Neural progenitor cell (in vitro differentiated cells): ENCODE measurements around the gene SEPSECS. TPM values are rescaled to one million over a fixed set of nuclear protein-coding genes. Genes with fewer than 3 reads are reported as not detected.

ENCODE experiments used
- DNase-seq: peaks from one replicate; pipeline ENCODE4 v3.0.0-alpha.2; 2016; ENCODE audit warnings: low spot score
- H2AFZ ChIP-seq: fragments of 200-600 bp; sonication (generic); replicated peaks from 2 replicates; pipeline ENCODE4 v1.6.1; 2016; ENCODE audit warnings: antibody characterized with exemption
- H3F3A ChIP-seq: fragments of 200-600 bp; sonication (generic); 2 replicates; pipeline ENCODE4 v1.6.1; 2016; ENCODE audit warnings: antibody characterized with exemption, low read depth
- H3K27ac ChIP-seq: fragments of 200-600 bp; sonication (generic); 2 replicates; pipeline ENCODE4 v1.5.1; 2016; ENCODE audit warnings: mild to moderate bottlenecking
- H3K27me3 ChIP-seq: fragments of 200-600 bp; sonication (generic); 2 replicates; pipeline ENCODE4 v1.6.1; 2016; ENCODE audit warnings: mild to moderate bottlenecking, moderate library complexity
- H3K36me3 ChIP-seq: fragments of 200-600 bp; sonication (generic); 2 replicates; pipeline ENCODE4 v1.5.1; 2016
- H3K4me1 ChIP-seq: fragments of 200-600 bp; sonication (generic); 2 replicates; pipeline ENCODE4 v1.6.1; 2016; ENCODE audit warnings: mixed run types
- H3K4me2 ChIP-seq: fragments of 200-600 bp; sonication (generic); 2 replicates; pipeline ENCODE4 v1.6.1; 2016
- H3K4me3 ChIP-seq: fragments of 200-600 bp; sonication (generic); 2 replicates; pipeline ENCODE4 v1.5.1; 2016
- H3K79me2 ChIP-seq: fragments of 200-600 bp; sonication (generic); 2 replicates; pipeline ENCODE4 v1.6.1; 2016; ENCODE audit warnings: low read depth
- H3K9ac ChIP-seq: fragments of 200-600 bp; sonication (generic); 2 replicates; pipeline ENCODE4 v1.6.1; 2016
- H3K9me3 ChIP-seq: fragments of 200-600 bp; sonication (generic); 2 replicates; pipeline ENCODE4 v1.5.1; 2016; ENCODE audit warnings: low read depth
- H4K20me1 ChIP-seq: fragments of 200-600 bp; sonication (generic); 2 replicates; pipeline ENCODE4 v1.6.1; 2016; ENCODE audit warnings: low read depth
- H3K27ac Mint-ChIP-seq: 3 replicates; pipeline ENCODE4 v1.8.0; 2021; ENCODE audit warnings: mixed read lengths
- H3K27me3 Mint-ChIP-seq: 2 replicates; pipeline ENCODE4 v1.8.0; 2022; ENCODE audit warnings: low read depth, mild to moderate bottlenecking, inconsistent platforms, moderate library complexity, mixed read lengths; ENCODE audit not compliant: insufficient read depth
- H3K36me3 Mint-ChIP-seq: 3 replicates; pipeline ENCODE4 v1.8.0; 2021; ENCODE audit warnings: mixed read lengths
- H3K4me1 Mint-ChIP-seq: 3 replicates; pipeline ENCODE4 v1.8.0; 2021; ENCODE audit warnings: mixed read lengths
- H3K4me3 Mint-ChIP-seq: 3 replicates; pipeline ENCODE4 v1.8.0; 2021; ENCODE audit warnings: mild to moderate bottlenecking, moderate library complexity, mixed read lengths
- H3K9me3 Mint-ChIP-seq: 3 replicates; pipeline ENCODE4 v1.8.0; 2020; ENCODE audit warnings: mixed read lengths
- EZH2 ChIP-seq: fragments of 200-600 bp; sonication (generic); IDR thresholded peaks from 2 replicates; pipeline ENCODE4 v1.6.1; 2017; ENCODE audit warnings: antibody characterized with exemption, mild to moderate bottlenecking, moderate library complexity
- EZH2phosphoT487 ChIP-seq: fragments of 200-600 bp; sonication (generic); IDR thresholded peaks from 2 replicates; pipeline ENCODE4 v1.6.1; 2017; ENCODE audit warnings: antibody characterized with exemption
- total RNA-seq: library from RNA; depleted of rRNA; stranded (reverse); fragments of >200 nt; gene quantifications from 2 replicates; pipeline ENCODE4 v1.2.3, GENCODE V29; 2015; ENCODE audit warnings: low replicate concordance
- TF ChIP-seq, protein P1 (sequence below): fragments of 200-600 bp; sonication (generic); IDR thresholded peaks from 2 replicates; pipeline ENCODE4 v1.5.1; 2017; ENCODE audit warnings: antibody characterized with exemption, mild to moderate bottlenecking

Gene SEPSECS
- total RNA-seq, 1 donor from 2014 or later: 24.5 TPM

DNA sequence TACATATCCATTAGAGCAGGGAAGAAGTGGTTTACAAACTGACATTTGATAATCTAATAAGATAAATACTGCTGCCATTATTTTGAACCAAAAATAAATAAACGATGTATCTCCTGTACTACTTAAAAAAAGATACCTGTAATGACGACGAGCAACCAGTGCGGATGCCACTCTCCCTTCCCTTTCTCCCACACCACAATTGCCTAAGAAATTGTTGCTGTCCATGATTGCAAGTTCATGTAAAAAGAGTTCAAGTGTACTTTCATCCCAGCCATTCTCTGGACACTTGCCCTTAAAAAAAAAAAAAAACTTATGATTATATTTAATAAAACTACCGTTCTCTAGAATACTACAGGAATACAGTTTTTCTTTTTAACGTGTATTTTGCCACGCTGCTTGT lies 1.4 kb downstream of the SEPSECS start:
- Histone ChIP-seq H3F3A (peaks cover 23% of the 10 kb centered on the region), H2AFZ (no peak overlapping the region), H4K20me1 (no peaks in the 10 kb centered on the region), H3K9me3 (no peaks in the 10 kb centered on the region), H3K27ac (no peak overlapping the region), H3K79me2 (peaks cover 13% of the 10 kb centered on the region), H3K9ac (no peak overlapping the region), H3K4me1 (peaks cover 19% of the 10 kb centered on the region), H3K4me2 (peak overlapping the region; percentile 84), H3K36me3 (peaks cover 4% of the 10 kb centered on the region), H3K27me3 (no peaks in the 10 kb centered on the region), H3K4me3 (peak overlapping the region; percentile 67)
- Mint-ChIP-seq H3K27ac (no peak overlapping the region), H3K4me1 (peaks cover 14% of the 10 kb centered on the region), H3K9me3 (no peaks in the 10 kb centered on the region), H3K36me3 (peaks cover 5% of the 10 kb centered on the region), H3K4me3 (peak overlapping the region; percentile 89), H3K27me3 (peaks cover 9% of the 10 kb centered on the region)
- no peak for TF ChIP-seq EZH2
- TF ChIP-seq, protein P1, sequence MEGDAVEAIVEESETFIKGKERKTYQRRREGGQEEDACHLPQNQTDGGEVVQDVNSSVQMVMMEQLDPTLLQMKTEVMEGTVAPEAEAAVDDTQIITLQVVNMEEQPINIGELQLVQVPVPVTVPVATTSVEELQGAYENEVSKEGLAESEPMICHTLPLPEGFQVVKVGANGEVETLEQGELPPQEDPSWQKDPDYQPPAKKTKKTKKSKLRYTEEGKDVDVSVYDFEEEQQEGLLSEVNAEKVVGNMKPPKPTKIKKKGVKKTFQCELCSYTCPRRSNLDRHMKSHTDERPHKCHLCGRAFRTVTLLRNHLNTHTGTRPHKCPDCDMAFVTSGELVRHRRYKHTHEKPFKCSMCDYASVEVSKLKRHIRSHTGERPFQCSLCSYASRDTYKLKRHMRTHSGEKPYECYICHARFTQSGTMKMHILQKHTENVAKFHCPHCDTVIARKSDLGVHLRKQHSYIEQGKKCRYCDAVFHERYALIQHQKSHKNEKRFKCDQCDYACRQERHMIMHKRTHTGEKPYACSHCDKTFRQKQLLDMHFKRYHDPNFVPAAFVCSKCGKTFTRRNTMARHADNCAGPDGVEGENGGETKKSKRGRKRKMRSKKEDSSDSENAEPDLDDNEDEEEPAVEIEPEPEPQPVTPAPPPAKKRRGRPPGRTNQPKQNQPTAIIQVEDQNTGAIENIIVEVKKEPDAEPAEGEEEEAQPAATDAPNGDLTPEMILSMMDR: no peak
- no peak for TF ChIP-seq EZH2phosphoT487
- DNase-seq: no peak

DNA sequence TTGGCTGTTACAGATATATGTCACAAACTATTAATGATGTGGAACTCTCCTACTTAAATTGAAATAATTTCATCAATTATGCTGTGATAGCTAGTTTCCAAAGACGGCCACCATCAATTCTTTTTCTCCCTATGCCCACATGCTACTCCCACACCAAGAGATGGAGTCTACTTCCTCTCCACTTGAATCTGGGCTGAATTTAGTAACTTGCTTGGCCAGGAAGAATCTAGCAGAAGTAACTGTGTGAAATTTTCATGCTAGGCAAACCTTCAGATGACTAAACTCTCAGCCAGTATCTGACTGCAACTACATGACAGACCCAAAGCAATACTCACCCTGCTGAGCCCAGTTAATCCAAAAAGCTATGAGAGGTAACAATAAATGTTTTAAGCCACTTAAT lies 3.2 kb downstream of the SEPSECS start:
- Histone ChIP-seq H3K9me3 (no peaks in the 10 kb centered on the region), H3K9ac (no peak overlapping the region), H2AFZ (no peak overlapping the region), H3K79me2 (peaks cover 13% of the 10 kb centered on the region), H3K36me3 (peaks cover 14% of the 10 kb centered on the region), H3K4me3 (no peak overlapping the region), H3K4me1 (peaks cover 19% of the 10 kb centered on the region), H3K27me3 (no peaks in the 10 kb centered on the region), H3K4me2 (no peak overlapping the region), H3F3A (peaks cover 23% of the 10 kb centered on the region), H3K27ac (no peak overlapping the region), H4K20me1 (no peaks in the 10 kb centered on the region)
- DNase-seq: no peak
- Mint-ChIP-seq H3K27ac (no peak overlapping the region), H3K36me3 (peaks cover 5% of the 10 kb centered on the region), H3K4me1 (peaks cover 13% of the 10 kb centered on the region), H3K27me3 (peaks cover 7% of the 10 kb centered on the region), H3K9me3 (no peaks in the 10 kb centered on the region), H3K4me3 (no peak overlapping the region)
- TF ChIP-seq EZH2phosphoT487: no peak
- no peak for TF ChIP-seq EZH2
- TF ChIP-seq, protein P1: no peak

DNA sequence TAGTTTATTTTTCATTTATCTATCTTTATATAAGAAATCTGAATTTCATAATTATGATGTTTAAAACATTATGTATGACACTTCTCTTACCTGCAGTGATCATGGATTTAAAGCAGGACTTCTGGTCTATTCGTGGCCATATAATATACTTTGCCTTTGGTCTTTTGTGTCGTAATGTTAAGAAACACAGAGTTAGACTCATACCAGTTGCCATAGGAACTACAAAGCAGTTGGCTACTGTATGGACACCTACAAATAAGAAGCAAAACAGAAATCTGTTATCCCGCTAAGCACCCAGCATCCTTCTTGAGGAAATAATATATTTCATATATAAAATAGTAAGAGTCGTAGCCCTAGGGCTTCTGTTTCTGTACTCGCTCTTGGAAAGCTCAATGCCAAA lies 4.3 kb downstream of the SEPSECS start:
- Mint-ChIP-seq H3K4me3 (no peak overlapping the region), H3K27ac (no peak overlapping the region), H3K36me3 (peaks cover 8% of the 10 kb centered on the region), H3K4me1 (peaks cover 4% of the 10 kb centered on the region), H3K27me3 (peaks cover 2% of the 10 kb centered on the region), H3K9me3 (no peaks in the 10 kb centered on the region)
- H3F3A ChIP-seq: peaks cover 23% of the 10 kb centered on the region
- no peak for DNase-seq
- H4K20me1 ChIP-seq: no peaks in the 10 kb centered on the region
- peaks cover 13% of the 10 kb centered on the region for H3K79me2 ChIP-seq
- TF ChIP-seq EZH2phosphoT487 (no peak), EZH2 (no peak)
- TF ChIP-seq, protein P1: no peak
- H3K4me1 ChIP-seq: peaks cover 11% of the 10 kb centered on the region
- H3K36me3 ChIP-seq: peaks cover 14% of the 10 kb centered on the region
- no peaks in the 10 kb centered on the region for H3K9me3 ChIP-seq
- no peak overlapping the region for H3K9ac ChIP-seq
- no peaks in the 10 kb centered on the region for H3K27me3 ChIP-seq
- H3K4me2 ChIP-seq: no peak overlapping the region
- H3K27ac ChIP-seq: no peak overlapping the region
- no peak overlapping the region for H3K4me3 ChIP-seq
- H2AFZ ChIP-seq: no peak overlapping the region
